WTC11 (cell line): ENCODE results near the gene ZBP1. TPM values are rescaled to one million over a fixed set of nuclear protein-coding genes. Genes with fewer than 3 reads are reported as not detected.
"Not testable (repeated sequence)": the region's sequence is repeated elsewhere in the genome, so short reads cannot be mapped to it uniquely, and the experiment has no call there.

Experiments
- ATAC-seq: fragments of 200-7000 bp; cut with Tn5 transposase; 2 replicates; pipeline ENCODE4 v1.10.0; 2021; ENCODE audit warnings: mild to moderate bottlenecking, moderate library complexity
- CTCF ChIA-PET: fragments of 300-600 bp; sonication (Branson Sonifier 250); formaldehyde crosslinking; loops from one replicate; lab custom pipeline; 2021; ENCODE audit warnings: antibody characterized with exemption; lab: Charles Lee
- POLR2A ChIA-PET: fragments of 350-600 bp; sonication (Branson Sonifier 250); formaldehyde crosslinking; loops from one replicate; lab custom pipeline; 2021; ENCODE audit warnings: antibody characterized with exemption; lab: Charles Lee
- DNase-seq: peaks from one replicate; pipeline ENCODE4 v3.0.0; 2021; ENCODE audit warnings: low spot score
- H3K27ac Mint-ChIP-seq: 2 replicates; pipeline ENCODE4 v1.8.0; 2021; ENCODE audit warnings: mixed read lengths
- H3K27me3 Mint-ChIP-seq: 2 replicates; pipeline ENCODE4 v1.8.0; 2021; ENCODE audit warnings: low read depth, mild to moderate bottlenecking, moderate library complexity, mixed read lengths
- H3K36me3 Mint-ChIP-seq: 2 replicates; pipeline ENCODE4 v1.8.0; 2021; ENCODE audit warnings: mixed read lengths
- H3K4me1 Mint-ChIP-seq: 2 replicates; pipeline ENCODE4 v1.8.0; 2022; ENCODE audit warnings: mixed read lengths
- H3K4me3 Mint-ChIP-seq: 2 replicates; pipeline ENCODE4 v1.8.0; 2021; ENCODE audit warnings: mild to moderate bottlenecking, moderate library complexity, mixed read lengths
- H3K9me3 Mint-ChIP-seq: 2 replicates; pipeline ENCODE4 v1.8.0; 2021; ENCODE audit warnings: mixed read lengths
- CTCF ChIP-seq: fragments of 200-600 bp; IDR thresholded peaks from 2 replicates; pipeline ENCODE4 v1.8.0; 2022; ENCODE audit warnings: antibody characterized with exemption
- GTF2I ChIP-seq: fragments of 250-450 bp; sonication (Bioruptor Pico); conservative IDR thresholded peaks from 2 replicates; pipeline ENCODE4 v1.4.0; 2021; ENCODE audit warnings: mild to moderate bottlenecking
- IRF1 ChIP-seq: sonication (generic); formaldehyde crosslinking; IDR thresholded peaks from 2 replicates; pipeline ENCODE4 v1.8.0; 2023; ENCODE audit warnings: missing genetic modification reagents
- MAX ChIP-seq: sonication (generic); formaldehyde crosslinking; IDR thresholded peaks from 2 replicates; pipeline ENCODE4 v1.8.0; 2022; ENCODE audit warnings: mild to moderate bottlenecking, missing genetic modification reagents
- STAT6 ChIP-seq: sonication (generic); formaldehyde crosslinking; conservative IDR thresholded peaks from 2 replicates; pipeline ENCODE4 v1.8.1; 2023; ENCODE audit warnings: mild to moderate bottlenecking, low read depth, missing genetic modification reagents, moderate library complexity
- ZMAT4 ChIP-seq: fragments of 250-450 bp; sonication (Bioruptor Pico); IDR thresholded peaks from 2 replicates; pipeline ENCODE4 v1.9.0; 2021; ENCODE audit warnings: mild to moderate bottlenecking
- total RNA-seq: library from RNA; stranded (reverse); gene quantifications from 3 replicates; pipeline ENCODE4 v1.2.3, GENCODE V29; 2021
- TF ChIP-seq, protein P1 (sequence below): sonication (generic); formaldehyde crosslinking; IDR thresholded peaks from 2 replicates; pipeline ENCODE4 v1.8.0; 2022; ENCODE audit warnings: mild to moderate bottlenecking, missing genetic modification reagents
- TF ChIP-seq, protein P2 (sequence below): fragments of 250-450 bp; sonication (Bioruptor Pico); IDR thresholded peaks from 2 replicates; pipeline ENCODE4 v2.1.2; 2022; ENCODE audit warnings: mild to moderate bottlenecking, moderate library complexity
- TF ChIP-seq, protein P3 (sequence below): sonication (generic); formaldehyde crosslinking; IDR thresholded peaks from 2 replicates; pipeline ENCODE4 v1.8.0; 2023; ENCODE audit warnings: missing genetic modification reagents, mild to moderate bottlenecking, borderline replicate concordance

The ZBP1 gene
- total RNA-seq, 1 experiment from 2014 or later, result not detected

GRCh38 chr20:57628962-57629308, 8.7 kb upstream of the ZBP1 start:
- H3K36me3 Mint-ChIP-seq, result peaks cover 16% of the 10 kb centered on the region
- DNase-seq, H3K4me1 Mint-ChIP-seq, H3K4me3 Mint-ChIP-seq, POLR2A ChIA-PET, H3K27ac Mint-ChIP-seq, H3K27me3 Mint-ChIP-seq, CTCF ChIA-PET, ATAC-seq: not testable (repeated sequence)
- peaks cover 32% of the 10 kb centered on the region for H3K9me3 Mint-ChIP-seq

- no peak overlapping the region for H3K27ac Mint-ChIP-seq
- ATAC-seq (no peak), DNase-seq (no peak)
- H3K9me3 Mint-ChIP-seq, result peaks cover 38% of the 10 kb centered on the region
- peaks cover 9% of the 10 kb centered on the region for H3K4me1 Mint-ChIP-seq
- ChIA-PET POLR2A (no interaction called here), CTCF (interaction anchor here (1.0 kb wide), 1 partner anchor 665 kb away, joined by 3 read pairs; no protein-coding TSS in a partner anchor)
- H3K27me3 Mint-ChIP-seq, result peaks cover 4% of the 10 kb centered on the region
- peaks cover 16% of the 10 kb centered on the region for H3K36me3 Mint-ChIP-seq
- TF ChIP-seq, protein P1, sequence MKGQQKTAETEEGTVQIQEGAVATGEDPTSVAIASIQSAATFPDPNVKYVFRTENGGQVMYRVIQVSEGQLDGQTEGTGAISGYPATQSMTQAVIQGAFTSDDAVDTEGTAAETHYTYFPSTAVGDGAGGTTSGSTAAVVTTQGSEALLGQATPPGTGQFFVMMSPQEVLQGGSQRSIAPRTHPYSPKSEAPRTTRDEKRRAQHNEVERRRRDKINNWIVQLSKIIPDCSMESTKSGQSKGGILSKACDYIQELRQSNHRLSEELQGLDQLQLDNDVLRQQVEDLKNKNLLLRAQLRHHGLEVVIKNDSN (CRISPR knock-in tag), result no peak
- TF ChIP-seq STAT6 (no peak), GTF2I (no peak), ZMAT4 (CRISPR knock-in tag) (no peak), CTCF (no peak), IRF1 (CRISPR knock-in tag) (no peak), MAX (CRISPR knock-in tag) (no peak)
- TF ChIP-seq, protein P2, sequence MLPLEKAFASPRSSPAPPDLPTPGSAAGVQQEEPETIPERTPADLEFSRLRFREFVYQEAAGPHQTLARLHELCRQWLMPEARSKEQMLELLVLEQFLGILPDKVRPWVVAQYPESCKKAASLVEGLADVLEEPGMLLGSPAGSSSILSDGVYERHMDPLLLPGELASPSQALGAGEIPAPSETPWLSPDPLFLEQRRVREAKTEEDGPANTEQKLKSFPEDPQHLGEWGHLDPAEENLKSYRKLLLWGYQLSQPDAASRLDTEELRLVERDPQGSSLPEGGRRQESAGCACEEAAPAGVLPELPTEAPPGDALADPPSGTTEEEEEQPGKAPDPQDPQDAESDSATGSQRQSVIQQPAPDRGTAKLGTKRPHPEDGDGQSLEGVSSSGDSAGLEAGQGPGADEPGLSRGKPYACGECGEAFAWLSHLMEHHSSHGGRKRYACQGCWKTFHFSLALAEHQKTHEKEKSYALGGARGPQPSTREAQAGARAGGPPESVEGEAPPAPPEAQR (CRISPR knock-in tag), result no peak
- TF ChIP-seq, protein P3, sequence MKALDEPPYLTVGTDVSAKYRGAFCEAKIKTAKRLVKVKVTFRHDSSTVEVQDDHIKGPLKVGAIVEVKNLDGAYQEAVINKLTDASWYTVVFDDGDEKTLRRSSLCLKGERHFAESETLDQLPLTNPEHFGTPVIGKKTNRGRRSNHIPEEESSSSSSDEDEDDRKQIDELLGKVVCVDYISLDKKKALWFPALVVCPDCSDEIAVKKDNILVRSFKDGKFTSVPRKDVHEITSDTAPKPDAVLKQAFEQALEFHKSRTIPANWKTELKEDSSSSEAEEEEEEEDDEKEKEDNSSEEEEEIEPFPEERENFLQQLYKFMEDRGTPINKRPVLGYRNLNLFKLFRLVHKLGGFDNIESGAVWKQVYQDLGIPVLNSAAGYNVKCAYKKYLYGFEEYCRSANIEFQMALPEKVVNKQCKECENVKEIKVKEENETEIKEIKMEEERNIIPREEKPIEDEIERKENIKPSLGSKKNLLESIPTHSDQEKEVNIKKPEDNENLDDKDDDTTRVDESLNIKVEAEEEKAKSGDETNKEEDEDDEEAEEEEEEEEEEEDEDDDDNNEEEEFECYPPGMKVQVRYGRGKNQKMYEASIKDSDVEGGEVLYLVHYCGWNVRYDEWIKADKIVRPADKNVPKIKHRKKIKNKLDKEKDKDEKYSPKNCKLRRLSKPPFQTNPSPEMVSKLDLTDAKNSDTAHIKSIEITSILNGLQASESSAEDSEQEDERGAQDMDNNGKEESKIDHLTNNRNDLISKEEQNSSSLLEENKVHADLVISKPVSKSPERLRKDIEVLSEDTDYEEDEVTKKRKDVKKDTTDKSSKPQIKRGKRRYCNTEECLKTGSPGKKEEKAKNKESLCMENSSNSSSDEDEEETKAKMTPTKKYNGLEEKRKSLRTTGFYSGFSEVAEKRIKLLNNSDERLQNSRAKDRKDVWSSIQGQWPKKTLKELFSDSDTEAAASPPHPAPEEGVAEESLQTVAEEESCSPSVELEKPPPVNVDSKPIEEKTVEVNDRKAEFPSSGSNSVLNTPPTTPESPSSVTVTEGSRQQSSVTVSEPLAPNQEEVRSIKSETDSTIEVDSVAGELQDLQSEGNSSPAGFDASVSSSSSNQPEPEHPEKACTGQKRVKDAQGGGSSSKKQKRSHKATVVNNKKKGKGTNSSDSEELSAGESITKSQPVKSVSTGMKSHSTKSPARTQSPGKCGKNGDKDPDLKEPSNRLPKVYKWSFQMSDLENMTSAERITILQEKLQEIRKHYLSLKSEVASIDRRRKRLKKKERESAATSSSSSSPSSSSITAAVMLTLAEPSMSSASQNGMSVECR (CRISPR knock-in tag), result no peak
- H3K4me3 Mint-ChIP-seq, result no peak overlapping the region
Measured at GRCh38 chr20:57628047-57628961, 8.1 kb upstream of the ZBP1 start.
